Suppressor macrophage (primary cell): ENCODE results near the gene PIK3R3.

Experiments used
- DNase-seq, 4 experiments: peaks; one replicate each; pipeline ENCODE4 v3.0.0-alpha.2; 2020 to 2022
- total RNA-seq, 17 experiments: gene quantifications; one replicate each; lab custom pipeline; 2026; ENCODE audit warnings: mixed read lengths in 6 of 17, inconsistent platforms in 3 of 17; lab: John Stamatoyannopoulos, UW

Gene PIK3R3
- total RNA-seq: 4.8 to 8.2 (median 5.9) reads per million in 17 experiments

DNA sequence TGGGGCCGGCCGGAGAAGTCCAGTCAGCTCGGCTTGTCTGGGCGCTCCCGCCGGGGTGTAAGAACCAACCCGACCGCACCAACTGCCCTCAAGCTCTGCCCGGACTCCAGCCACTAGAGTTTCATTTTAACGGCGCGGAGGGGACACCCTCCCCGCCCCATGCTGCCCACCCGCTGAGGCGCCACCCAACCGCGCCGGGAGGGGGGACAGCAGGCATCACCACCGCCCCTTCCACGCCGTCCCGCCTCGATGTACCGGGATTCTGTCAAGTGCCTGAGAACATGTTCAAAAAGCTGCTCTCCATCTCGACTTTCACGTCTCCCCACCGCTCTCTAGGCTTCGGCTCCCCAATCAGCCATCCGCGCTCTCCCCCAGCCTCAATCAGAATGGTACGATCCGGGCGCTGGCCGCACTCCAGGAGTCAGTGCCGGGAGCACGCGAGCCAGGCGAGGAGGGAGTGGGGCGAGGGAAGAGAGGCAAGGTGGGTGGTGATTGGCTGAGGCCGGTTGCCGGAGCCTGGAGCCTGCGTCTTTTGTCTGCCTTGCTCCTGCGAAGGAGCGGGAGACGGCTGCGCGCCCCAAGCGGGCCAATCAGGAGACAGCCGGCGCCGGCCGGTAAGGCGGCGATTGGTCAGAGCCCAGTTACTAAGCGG is at the start of gene PIK3R3:
Gene PIK3R3, minus strand, starts transcription at position 101 of the 652 bp plus-strand sequence. CDS start 677 bp downstream, outside the sequence.
- DNase-seq: peak; percentile 99 to 100 (median 99)

DNA sequence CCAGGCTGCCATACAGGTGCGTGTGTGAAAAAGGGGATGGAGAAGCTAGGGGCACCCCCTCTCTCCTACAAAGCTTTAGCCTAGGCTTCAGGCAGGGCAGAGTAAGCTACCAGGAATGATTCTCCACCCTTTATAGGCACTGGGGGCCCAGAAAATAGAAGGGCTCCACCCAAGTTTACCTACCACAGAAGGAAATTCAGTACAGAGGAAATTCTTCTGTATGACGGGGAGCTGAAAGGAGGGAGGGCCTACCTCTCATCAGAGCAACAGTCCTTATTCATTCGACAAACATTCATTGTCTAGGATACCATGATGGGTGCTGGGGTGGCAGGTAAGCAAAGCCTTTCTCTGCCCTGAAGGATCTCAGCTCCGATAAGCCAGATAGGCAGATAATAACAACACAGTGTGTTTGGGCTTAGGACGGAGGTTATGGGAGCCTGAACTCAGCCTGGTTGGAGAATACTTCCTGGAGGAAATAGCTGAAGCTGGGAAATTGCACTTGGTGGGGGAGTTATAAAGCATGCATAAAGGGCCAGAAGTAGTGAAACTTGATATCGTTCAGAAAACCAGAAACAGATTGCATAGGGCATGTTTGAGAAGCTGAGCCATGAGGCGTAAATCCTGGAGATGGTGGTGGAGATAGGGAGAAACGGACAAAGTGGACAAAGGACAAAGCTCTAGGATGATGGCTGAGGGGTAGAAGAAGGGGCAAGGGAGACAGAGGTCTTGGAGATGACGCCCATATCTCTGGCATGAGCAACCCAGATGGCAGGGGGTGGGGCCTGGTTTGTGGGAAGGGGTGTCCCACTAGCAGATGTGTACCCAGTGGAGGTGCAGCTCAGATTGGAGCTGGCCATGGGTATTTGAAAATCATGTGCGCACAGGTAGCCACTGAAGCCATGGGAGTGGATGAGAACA is 49.2 kb upstream of the PIK3R3 start:
- no peak for DNase-seq

DNA sequence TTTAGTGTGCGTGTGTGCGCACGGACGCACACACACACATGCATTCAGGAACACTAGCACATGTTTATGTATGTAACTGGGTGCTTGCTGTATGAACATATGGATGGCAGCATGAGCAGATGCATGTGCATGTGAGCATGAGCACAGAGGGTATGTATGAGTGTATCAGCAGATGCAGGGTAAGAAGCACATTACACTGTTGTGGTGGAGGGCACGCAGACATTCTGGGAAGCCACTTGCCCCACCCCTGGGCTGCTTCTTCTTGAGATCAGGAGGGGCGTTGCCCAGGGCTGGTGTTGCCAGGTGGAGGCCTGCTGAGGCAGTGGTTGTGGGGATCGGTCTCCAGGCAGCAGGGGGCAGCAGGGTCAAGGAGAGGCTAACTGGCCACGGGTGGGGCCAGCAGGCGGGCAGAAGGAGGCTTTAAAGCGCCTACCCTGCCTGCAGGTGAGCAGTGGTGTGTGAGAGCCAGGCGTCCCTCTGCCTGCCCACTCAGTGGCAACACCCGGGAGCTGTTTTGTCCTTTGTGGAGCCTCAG is 47.7 kb upstream of the PIK3R3 start:
- peak in 3 of 4 experiments; percentile 13 to 52 (median 26) for DNase-seq

DNA sequence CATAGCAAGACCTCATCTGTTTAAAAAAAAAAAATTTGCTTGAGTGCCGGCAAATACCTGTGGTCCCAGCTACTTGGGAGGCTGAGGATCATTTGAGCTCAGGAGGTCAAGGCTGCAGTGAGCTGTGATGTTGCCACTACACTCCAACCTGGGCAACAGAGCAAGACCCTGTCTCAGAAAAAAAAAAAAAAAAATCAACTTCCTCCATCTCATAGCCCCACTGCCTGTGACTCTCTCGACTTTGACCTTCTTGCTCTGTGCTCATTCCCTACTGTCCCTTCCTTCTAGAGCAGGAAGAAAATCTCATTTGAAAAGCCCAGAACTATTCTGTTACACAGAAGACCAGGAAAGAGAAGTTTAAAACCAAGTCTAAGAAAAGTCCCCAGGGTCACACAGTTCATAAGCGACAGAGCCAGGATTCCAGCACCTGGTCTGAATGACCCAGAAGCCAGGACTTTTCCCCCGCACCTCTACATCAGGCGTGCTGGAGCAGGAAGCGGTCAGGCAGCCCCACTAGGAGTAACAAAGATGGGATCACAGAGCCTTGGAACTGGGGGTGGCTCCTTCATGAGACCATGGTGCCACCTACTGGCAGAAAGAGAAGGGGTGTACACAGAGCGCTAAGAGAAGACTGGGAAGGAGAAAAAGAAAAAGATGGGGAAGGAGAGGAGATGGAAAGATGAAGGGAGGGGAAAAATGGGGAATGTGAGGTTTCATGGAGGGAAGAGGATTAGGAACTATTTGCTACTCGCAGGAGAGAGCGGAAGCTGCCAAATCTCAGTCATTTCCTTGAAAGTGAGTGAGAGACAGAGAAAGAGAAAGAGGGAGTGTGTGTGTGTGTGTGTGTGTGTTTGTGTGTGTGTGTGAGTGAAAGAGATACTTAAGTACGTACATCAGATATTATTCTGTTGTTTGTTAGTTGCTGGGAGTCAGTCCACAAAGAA is 47.0 kb upstream of the PIK3R3 start:
- peak; percentile 81 to 88 (median 84) for DNase-seq

DNA sequence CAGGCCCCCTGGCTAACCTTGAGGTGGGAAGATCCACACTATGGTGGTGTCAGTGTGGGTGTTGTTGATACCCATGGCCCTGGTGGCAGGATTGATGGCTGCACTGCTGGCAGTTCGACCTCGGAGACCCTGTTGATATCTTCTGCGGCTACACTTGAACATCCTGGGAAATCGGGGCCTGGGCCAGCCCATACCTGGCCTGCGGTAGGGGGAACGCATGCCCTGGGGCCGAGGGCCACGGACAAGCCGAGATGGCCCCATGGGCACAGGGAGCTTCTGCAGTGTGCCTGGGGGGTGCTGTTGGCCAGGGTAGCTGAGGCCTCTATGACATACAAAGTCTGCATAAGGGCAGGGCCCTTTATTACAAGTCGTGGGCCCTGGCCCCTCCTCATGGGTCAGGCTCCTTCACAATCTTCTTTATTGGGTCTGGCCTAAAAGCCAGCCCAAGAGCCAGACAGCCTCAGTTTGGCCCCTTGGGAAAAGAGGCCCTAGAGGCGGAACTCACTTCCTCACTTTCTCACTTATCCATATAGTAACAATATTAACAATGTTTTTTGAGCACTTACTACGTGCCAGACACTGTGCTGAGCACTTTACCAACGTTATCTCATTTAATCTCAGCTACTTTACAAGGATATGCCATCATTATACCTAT is 43.9 kb upstream of the PIK3R3 start, which contains the start of gene P3R3URF:
Gene P3R3URF, minus strand, starts transcription at position 278 of the 655 bp plus-strand sequence. Its CDS starts 17 bp downstream, at position 261.
- DNase-seq: no peak

DNA sequence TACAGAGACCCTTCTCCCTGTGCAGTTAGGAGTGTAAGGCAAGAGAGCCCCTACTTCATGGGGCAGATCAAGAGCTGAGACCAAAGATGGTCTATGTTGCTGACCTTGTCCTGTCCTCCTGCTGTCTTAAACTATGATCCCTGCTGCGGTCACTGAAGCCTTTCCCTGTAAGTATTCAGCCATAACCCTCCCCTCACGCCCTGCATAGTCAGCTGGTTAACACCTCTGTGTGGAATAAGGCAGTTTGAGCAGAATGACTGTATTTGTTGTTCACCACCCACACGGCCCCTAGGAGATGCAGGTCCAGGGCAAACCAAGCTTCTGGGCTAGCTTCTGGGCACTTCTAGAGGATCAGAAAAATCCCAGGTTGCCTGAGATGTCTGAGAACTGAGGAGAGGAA is 42.8 kb upstream of the PIK3R3 start:
- DNase-seq: no peak

DNA sequence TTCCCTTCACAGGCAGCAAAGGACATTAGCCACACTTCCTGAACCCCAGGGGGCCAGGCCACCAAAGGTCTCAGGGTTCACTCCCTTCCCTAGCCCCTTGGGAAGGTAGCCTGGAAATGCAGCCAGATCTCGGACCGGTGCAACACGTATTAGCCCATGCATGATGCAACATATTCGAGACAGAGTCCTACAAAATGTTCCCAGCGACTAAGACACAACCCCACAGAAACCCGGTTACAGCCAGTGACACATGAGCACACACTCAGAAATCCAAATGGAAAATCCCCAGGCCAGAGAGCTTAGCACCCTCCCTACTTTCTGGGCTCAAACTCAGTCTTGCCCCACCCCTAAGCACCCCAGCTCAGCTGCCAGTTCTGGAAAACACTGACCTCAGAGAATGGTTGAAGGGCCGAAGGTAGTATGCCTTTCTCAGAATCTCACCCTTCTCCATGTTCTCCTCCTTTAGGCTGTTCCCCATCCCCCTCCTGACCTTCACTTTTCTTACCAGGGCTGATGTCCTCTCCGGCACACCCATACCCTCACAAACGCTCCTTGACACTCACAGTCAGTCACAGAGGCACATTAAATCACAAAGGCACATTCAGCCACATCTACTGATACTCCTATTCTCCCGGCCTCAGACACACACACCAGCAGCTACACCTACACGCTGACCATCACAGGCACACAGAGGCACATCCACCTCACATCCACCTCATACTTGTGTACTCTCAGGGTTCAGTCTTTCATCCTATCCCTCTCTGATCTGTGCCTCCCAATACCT is 42.2 kb upstream of the PIK3R3 start, which contains the start of gene TSPAN1:
Gene TSPAN1, plus strand, starts transcription at position 640 of the 784 bp plus-strand sequence. CDS start 6,021 bp downstream, outside the sequence.
- no peak for DNase-seq

DNA sequence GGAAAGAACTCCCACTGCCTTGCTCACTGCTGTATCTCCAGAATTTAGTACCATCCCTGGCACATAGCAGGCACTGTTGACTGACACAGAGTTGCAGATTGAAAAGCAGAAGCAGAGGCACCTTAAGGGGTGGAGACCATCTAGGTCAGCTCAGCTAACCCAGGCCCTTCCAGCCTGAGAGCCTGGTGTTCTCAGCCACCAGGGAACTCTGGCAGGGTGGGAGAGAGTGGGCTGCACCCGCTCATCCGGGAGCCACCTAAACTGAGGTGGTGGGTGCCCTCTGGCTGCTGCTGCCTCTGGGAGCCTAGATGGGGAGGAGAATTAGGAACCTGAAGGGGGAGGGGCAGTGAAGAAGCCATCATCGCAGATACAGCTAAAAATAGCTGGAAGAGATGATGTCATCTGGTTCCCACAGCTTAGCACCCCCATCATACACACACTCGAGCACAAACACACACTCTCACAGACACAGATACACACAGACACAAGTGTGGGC is 41.0 kb upstream of the PIK3R3 start:
- DNase-seq: peak in 2 of 4 experiments; percentile 12 to 23

DNA sequence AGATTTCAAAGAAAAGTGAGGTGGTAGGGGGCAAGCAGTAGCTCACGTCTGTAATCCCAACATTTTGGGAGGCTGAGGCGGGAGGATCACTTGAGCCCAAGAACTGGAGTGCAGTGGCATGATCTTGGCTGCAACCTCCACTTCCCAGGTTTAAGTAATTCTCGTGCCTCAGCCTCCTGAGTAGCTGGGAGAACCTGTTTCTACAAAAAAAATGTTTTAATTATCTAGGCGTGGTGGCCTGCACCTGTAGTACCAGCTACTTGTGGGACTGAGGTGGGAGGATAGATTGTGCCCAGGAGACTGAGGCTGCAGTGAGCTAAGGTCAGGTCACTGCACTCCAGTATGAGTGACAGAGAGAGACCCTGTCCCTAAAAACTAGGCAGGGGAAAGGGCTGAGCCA is 39.9 kb upstream of the PIK3R3 start:
- no peak for DNase-seq

DNA sequence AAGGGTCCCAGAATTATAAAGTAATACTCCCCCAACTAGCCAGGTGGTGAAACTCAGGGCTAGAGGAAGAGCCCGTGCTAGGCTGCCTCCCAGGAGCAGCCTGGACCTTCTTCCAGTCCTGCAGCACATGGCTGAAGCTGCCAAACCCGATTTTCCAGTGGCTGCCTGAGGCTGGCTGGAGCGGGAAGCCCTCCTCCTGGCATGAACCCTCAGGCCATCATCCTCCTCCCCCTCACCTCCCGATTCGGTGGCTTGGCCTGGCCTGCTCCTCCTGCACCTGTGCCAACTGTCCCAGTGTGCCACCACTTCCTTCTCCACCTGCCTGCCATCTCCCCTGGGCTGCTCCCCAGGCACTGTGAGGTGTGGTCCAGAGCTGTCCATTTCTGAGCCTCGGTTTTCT is 39.4 kb upstream of the PIK3R3 start:
- DNase-seq: no peak

DNA sequence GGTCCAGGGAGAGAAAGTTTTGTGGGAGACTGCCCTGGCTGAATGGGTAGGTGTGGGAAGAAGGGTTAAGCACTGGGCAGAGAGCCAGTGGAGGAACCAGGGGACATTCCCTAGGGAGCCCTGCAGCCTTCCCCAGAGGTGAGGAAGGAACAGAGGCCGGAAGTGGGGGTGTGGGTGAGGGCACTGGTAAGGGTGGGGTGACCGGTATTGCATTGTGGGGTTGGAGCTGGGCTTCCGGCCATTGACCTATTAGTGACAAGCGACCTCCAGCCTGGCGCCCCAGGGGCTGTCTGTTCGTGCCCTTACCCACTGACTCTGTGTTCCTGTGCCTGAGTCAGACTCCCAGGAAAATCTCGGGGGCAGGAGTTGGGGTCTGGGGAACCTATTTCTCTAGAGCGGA is 38.9 kb upstream of the PIK3R3 start:
- DNase-seq: no peak

DNA sequence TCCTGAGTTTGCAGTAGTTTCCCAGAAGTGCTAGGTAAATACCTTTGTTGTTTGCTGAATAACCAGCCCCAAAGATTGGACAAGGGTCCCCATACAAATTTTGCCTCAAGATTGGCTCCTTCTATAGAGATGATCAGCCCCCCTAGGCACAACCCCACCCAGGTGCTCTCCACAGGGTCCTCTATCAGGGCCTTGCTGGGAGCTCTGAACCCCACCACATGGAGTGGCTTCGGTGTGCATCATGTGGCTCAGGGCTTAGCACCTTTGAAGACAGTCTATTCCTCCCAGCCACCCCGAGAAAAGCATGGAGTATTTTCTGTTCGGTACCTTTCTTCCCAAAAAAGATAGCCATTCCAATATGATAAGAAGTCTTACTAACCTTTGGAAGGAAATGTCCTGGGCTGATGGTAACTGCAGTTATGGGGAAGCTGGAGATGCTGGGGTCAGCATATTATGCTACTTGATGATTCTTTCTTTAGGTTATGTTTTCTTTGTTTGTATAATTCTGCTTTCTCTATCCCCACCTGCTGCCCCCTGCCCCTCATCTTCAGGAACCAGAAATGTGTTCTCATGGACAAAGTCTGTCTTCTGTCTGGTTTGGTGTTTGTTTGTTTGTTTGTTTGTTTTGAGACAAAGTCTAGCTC is 37.5 kb upstream of the PIK3R3 start:
- DNase-seq: peak in 1 of 4 experiments; percentile 22

DNA sequence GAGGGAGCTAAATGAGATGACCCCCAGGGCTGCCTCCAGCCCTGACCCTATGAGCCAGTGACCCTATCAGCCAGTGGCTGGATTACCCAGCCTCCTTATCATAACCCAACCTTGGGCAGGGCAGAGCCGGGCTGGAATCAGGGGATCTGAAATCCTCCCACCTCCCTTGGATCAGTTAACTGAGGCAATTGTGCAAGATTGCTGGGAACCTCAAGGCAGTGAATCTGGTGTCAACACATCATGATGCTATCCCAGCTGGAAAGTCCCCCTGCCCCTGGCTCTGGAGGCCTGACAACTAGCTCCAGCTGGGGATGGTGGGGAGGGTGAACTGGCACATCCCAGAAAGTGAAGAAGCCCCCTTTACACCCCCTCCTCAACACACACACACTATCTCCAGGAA is 36.0 kb upstream of the PIK3R3 start:
- DNase-seq: peak in 1 of 4 experiments; percentile 18

DNA sequence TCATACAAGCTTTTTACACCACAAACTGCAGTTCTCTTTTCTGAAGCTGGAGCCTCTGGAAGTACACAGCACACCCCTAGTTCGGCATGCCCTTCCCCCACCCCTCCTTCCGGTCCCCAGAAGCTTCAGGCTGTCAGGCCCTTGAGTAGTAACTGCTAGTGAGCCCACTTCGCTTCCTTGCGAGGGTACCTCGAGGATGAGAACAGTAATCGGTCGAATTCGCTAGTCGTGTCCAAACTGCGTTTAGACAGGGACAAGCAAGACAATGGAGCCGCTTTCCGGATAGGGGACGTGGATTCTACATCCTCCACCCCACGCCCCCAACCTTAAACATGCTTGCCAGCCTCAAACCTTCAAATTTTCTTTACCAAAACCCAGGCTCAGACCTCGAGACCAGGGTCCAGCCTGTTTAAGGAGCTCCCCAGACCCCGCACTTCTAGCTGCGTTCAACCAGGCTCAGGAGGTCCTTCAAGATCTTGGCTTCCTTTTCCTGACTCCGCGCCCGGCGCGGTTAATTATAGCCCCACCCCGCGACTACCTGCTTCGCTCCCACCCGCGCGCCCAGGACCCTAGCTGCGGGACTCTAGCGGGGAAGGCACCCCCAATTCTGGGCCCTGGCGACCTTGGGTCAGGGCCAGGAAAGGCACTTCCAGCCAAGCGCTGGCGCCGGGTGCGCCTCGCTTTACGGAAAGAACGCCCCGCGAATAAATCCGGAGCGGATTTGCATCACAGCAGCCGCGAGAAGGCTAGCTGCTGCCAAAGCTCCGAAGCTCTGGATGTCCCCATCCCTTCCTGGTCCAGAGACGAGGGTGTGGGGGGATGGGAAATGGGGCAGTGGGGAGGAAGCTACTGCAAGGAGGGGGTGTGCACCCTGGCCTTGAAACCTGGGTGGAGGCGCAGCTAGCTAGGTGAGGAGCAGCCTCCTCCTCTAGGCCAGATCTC is 34.4 kb upstream of the PIK3R3 start:
- peak in 3 of 4 experiments; percentile 9 to 37 (median 29) for DNase-seq

DNA sequence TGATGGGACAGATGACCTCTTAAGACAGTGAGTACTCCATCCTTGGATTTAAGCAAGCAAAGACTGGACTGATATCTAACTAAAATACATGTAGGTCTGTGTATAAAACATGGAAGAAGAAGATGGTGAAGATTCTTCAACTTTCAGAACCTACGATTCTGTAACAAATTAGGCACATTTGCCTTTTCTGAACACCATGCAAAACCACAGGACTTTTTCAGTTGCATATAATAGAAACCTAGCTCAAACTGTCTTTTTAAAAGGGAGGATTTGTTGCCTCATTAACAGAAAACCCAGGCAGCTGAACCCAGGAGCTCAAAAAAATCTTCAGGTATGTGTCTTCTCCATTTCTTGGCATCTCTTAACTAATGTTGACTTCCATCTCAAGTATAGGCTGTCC is 27.8 kb upstream of the PIK3R3 start:
- DNase-seq: no peak

DNA sequence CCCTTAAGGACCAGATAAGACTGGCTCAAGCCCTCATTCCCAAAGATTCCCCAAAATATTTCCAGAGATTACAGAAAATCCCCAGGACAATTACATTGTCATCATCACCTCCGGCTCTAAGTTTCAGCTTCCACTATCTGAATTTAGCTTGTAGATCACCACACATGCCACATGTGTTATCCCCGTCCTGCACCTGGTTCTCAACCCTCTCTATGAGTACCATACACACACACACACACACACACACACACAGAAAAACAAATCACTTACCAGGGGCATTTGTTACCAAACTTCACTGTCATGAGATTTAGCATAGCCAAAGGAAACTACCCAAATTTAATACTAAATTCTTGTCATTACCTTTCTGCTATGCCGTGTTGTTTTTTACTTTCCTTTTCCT is 27.1 kb upstream of the PIK3R3 start:
- no peak for DNase-seq

DNA sequence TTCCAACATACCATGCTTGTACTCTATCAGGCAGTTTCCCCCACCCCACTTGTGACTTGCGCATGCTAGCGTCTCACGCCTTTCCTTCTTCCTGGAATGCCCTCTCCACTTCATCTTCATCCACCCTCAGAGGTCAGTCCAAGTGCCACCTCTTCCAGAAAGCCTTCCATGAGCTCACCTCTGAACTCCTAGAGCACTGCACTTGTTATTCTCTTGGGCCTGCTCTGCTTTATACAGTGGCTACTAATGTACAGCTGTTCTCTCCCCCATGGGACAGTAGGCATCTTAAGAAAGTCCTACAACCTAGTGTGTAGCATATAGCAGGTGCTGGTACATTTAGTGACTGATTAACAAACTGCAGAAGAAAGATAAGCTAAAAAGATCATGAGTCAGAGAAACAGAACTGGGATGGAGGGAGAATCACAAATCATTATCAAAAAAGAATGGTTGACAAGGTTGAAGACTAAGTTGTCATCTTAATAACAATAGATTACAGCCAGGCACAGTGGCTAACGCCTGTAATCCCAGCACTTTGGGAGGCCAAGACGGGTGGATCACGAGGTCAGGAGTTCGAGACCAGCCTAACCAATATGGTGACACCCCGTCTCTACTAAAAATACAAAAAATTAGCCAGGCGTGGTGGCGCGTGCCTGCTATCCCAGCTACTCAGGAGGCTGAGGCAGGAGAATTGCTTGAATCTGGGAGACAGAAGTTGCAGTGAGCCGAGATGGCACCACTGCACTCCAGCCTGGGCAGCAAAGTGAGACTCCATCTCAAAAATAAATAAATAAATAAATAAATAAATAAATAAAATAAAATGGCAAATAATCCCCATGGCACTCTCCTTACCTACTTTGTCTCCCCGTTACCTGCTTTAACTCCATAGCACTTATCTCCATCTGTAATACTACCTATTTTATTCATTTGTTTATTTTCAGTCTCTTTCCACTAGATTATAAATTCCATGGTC is 26.2 kb upstream of the PIK3R3 start:
- no peak for DNase-seq
